Activated naive CD8-positive, alpha-beta T cell treated with anti-CD3 and anti-CD28 coated beads, Interleukin-2, amount 10 ng/mL, durations not matched to agents 7 days and 5 days (primary cell): ENCODE measurements around the gene FRMD5. TPM values are rescaled to one million over a fixed set of nuclear protein-coding genes. Genes with fewer than 3 reads are reported as not detected.

Experiments
- ATAC-seq: fragments of 150-1000 bp; cut with Tn5 transposase; one replicate; pipeline ENCODE4 v1.10.0; 2021; ENCODE audit warnings: low read depth, moderate library complexity
- POLR2A ChIA-PET: fragments of 350-600 bp; sonication (Branson Sonifier 250); formaldehyde crosslinking; loops from one replicate; lab custom pipeline; 2021; ENCODE audit warnings: antibody characterized with exemption; lab: Charles Lee
- DNase-seq: peaks from one replicate; pipeline ENCODE4 v3.0.0; 2021
- H3K27ac Mint-ChIP-seq: one replicate; pipeline ENCODE4 v1.8.0; 2022; ENCODE audit warnings: mild to moderate bottlenecking, mixed read lengths
- H3K27me3 Mint-ChIP-seq: one replicate; pipeline ENCODE4 v1.8.0; 2022; ENCODE audit warnings: mild to moderate bottlenecking, moderate library complexity, mixed read lengths
- H3K36me3 Mint-ChIP-seq: one replicate; pipeline ENCODE4 v1.8.0; 2021; ENCODE audit warnings: mild to moderate bottlenecking, mixed read lengths
- H3K4me1 Mint-ChIP-seq: one replicate; pipeline ENCODE4 v1.8.0; 2021; ENCODE audit warnings: mixed read lengths
- H3K4me3 Mint-ChIP-seq: one replicate; pipeline ENCODE4 v1.8.0; 2022; ENCODE audit warnings: mild to moderate bottlenecking, moderate library complexity, mixed read lengths
- H3K9me3 Mint-ChIP-seq: one replicate; pipeline ENCODE4 v1.8.0; 2021; ENCODE audit warnings: mixed read lengths
- total RNA-seq, 2 experiments: library from RNA; stranded (reverse); gene quantifications; one replicate each; pipeline ENCODE4 v1.2.3, GENCODE V29; 2021

Gene FRMD5
- total RNA-seq, 2 experiments from 2014 or later: 0.26 TPM; not detected in 1

DNA sequence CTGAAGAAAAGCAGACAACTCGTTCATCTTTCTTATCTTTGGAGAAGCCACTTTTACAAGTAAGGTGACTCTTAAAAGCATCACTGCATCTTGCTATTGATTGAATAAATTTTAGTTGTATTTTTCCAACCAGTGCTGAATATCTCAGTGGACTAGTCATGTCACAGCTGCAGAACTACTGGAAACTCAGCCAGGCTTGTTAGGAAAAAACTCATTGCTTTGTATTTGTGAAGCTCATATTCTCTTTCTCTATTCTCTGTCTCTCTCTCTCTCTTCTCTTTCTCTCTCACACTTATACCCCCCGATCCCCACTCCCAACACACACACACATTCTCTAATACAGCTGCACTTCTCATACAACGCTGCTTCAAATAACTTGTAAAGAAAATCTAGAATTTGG lies 264.0 kb downstream of the FRMD5 start:
- POLR2A ChIA-PET: no interaction called here
- ATAC-seq (no peak), DNase-seq (no peak)
- Mint-ChIP-seq H3K4me3 (no peak overlapping the region), H3K27ac (no peak overlapping the region), H3K36me3 (no peaks in the 10 kb centered on the region), H3K27me3 (peaks cover 22% of the 10 kb centered on the region), H3K4me1 (no peaks in the 10 kb centered on the region), H3K9me3 (no peaks in the 10 kb centered on the region)

- ATAC-seq (no peak), DNase-seq (no peak)
- Mint-ChIP-seq H3K4me3 (no peak overlapping the region), H3K36me3 (no peaks in the 10 kb centered on the region), H3K27ac (no peak overlapping the region), H3K4me1 (no peaks in the 10 kb centered on the region), H3K27me3 (peaks cover 22% of the 10 kb centered on the region), H3K9me3 (no peaks in the 10 kb centered on the region)
- POLR2A ChIA-PET: no interaction called here
Observed at GRCh38 chr15:43930556-43930955, 264.5 kb downstream of the FRMD5 start.

DNA sequence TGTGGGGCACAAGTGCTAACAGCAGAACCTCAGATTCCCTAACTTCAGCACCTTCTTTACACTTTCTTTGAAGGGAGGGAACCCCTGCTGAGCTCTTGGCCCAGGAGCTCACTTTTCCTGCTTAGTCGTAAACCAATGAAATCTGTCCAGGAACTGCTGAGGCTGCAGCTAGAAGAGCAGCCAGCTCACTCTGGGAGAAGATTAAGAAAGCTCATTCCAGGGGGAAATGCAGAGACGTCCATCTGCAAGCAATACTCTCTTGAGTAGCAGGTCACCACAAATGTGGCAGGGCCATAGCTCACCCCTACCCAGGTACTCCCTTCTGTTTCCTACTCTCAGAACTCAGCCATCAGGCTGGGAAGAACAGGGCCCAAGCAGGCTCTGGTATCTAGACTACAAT lies 265.0 kb downstream of the FRMD5 start:
- H3K4me1 Mint-ChIP-seq: no peaks in the 10 kb centered on the region
- peaks cover 22% of the 10 kb centered on the region for H3K27me3 Mint-ChIP-seq
- no peak for DNase-seq
- POLR2A ChIA-PET: no interaction called here
- H3K9me3 Mint-ChIP-seq: no peaks in the 10 kb centered on the region
- H3K27ac Mint-ChIP-seq: no peak overlapping the region
- H3K4me3 Mint-ChIP-seq: no peak overlapping the region
- ATAC-seq: no peak
- H3K36me3 Mint-ChIP-seq: no peaks in the 10 kb centered on the region

DNA sequence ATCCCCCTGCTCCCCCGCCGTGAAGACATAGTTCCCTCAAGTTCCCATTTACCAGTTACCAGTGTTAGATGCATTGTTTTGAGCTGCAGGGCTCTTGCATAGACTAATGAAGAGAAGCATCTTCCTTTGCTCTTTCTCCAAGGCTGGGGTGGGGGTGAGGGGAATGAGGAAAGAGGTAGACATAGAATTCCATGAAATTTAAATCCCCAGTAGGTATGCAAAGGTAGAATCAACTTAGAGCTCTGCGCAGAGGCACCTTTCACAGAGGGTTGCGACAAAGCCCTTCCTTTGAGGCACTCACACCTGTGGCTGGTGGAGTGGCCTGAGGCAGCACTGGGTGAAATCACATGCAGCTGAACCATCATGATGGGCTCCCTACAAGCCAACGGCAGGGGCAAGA lies 266.9 kb downstream of the FRMD5 start:
- H3K36me3 Mint-ChIP-seq: no peaks in the 10 kb centered on the region
- H3K27me3 Mint-ChIP-seq: peaks cover 16% of the 10 kb centered on the region
- ATAC-seq (no peak), DNase-seq (no peak)
- H3K4me3 Mint-ChIP-seq: no peak overlapping the region
- POLR2A ChIA-PET: no interaction called here
- no peak overlapping the region for H3K27ac Mint-ChIP-seq
- no peaks in the 10 kb centered on the region for H3K9me3 Mint-ChIP-seq
- H3K4me1 Mint-ChIP-seq: no peaks in the 10 kb centered on the region

DNA sequence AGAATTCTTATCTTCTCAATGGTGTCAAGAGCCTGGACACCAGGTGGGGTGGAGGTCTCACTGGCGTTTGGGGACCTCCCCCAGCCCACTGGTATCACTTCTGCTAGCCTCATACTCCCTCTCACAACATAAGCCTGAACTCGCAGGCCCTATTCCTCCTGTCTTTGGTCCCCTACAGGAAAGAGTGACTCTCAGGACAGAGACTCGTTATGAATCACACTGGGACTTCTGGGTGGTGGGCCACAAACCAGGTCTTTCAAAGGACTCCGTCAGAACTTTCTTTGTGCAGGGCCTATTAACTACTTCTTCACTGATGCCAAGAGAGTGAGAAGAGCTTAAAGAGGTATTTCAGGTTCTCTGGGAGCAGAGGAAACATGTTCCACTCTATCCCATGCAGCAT lies 267.9 kb downstream of the FRMD5 start:
- Mint-ChIP-seq H3K9me3 (no peaks in the 10 kb centered on the region), H3K36me3 (no peaks in the 10 kb centered on the region), H3K27ac (no peak overlapping the region), H3K27me3 (peaks cover 14% of the 10 kb centered on the region), H3K4me1 (no peaks in the 10 kb centered on the region), H3K4me3 (no peak overlapping the region)
- DNase-seq (no peak), ATAC-seq (no peak)
- POLR2A ChIA-PET: no interaction called here

- peaks cover 13% of the 10 kb centered on the region for H3K27me3 Mint-ChIP-seq
- DNase-seq (no peak), ATAC-seq (no peak)
- no peaks in the 10 kb centered on the region for H3K36me3 Mint-ChIP-seq
- H3K27ac Mint-ChIP-seq: no peak overlapping the region
- H3K4me1 Mint-ChIP-seq: no peaks in the 10 kb centered on the region
- POLR2A ChIA-PET: no interaction called here
- H3K4me3 Mint-ChIP-seq: no peak overlapping the region
- no peaks in the 10 kb centered on the region for H3K9me3 Mint-ChIP-seq
Observed at GRCh38 chr15:43923553-43923952, 271.5 kb downstream of the FRMD5 start.

GRCh38 chr15:43922021-43922420 lies 273.1 kb downstream of the FRMD5 start:
- H3K27me3 Mint-ChIP-seq: peaks cover 10% of the 10 kb centered on the region

GRCh38 chr15:43920815-43921214 lies 274.3 kb downstream of the FRMD5 start:
- Mint-ChIP-seq H3K36me3 (no peaks in the 10 kb centered on the region), H3K27me3 (peaks cover 10% of the 10 kb centered on the region), H3K4me3 (no peak overlapping the region), H3K27ac (no peak overlapping the region), H3K9me3 (no peaks in the 10 kb centered on the region), H3K4me1 (no peaks in the 10 kb centered on the region)
- ATAC-seq: no peak
- POLR2A ChIA-PET: no interaction called here
- no peak for DNase-seq

More at GRCh38 chr15:43922021-43922420, 273.1 kb downstream of the FRMD5 start:
- H3K36me3 Mint-ChIP-seq: no peaks in the 10 kb centered on the region
- no peaks in the 10 kb centered on the region for H3K4me1 Mint-ChIP-seq
- H3K4me3 Mint-ChIP-seq: no peak overlapping the region
- H3K9me3 Mint-ChIP-seq: no peaks in the 10 kb centered on the region
- ATAC-seq: no peak
- POLR2A ChIA-PET: no interaction called here
- no peak overlapping the region for H3K27ac Mint-ChIP-seq
- DNase-seq: no peak

- POLR2A ChIA-PET: no interaction called here
- ATAC-seq: no peak
- Mint-ChIP-seq H3K27ac (no peak overlapping the region), H3K36me3 (no peaks in the 10 kb centered on the region), H3K4me1 (no peaks in the 10 kb centered on the region), H3K9me3 (no peaks in the 10 kb centered on the region), H3K27me3 (peaks cover 10% of the 10 kb centered on the region), H3K4me3 (no peak overlapping the region)
- DNase-seq: no peak
Observed at GRCh38 chr15:43920254-43920600, 274.8 kb downstream of the FRMD5 start.

DNA sequence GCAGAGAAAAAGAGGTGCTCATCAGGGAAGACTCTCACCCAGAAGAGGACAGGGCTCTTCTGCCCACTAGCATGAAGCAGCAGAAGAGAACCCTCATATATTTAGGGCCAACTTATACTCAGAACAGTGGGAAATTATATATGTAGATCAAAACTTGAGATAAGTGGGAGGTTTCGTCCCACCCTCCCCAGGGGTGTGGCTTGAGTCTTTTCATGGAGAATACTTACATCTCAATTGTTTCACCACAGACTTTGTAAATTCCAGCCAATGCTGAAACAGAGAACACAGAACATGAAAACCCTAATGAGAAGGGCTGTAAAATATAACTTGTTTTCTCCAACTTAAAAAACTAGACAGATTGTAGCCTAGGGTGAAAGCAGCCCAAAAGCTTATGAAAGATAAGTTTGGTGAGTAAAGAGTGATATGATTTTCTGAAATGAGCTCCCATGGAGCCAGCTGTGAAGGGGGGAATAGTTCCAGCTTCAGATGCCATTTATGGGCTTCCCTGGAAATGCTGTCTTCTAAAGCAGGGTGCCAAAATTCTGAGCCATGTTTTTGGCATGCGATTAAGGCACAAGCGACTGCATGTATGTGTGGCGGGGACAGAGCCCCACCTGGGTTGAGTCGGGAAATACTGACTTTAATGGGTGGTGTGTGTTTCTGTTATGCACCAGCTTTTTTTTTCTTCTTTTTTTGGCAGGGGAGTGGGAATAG lies 275.4 kb downstream of the FRMD5 start:
- Mint-ChIP-seq H3K27me3 (peaks cover 10% of the 10 kb centered on the region), H3K36me3 (no peaks in the 10 kb centered on the region), H3K4me1 (no peaks in the 10 kb centered on the region), H3K4me3 (no peak overlapping the region), H3K9me3 (no peaks in the 10 kb centered on the region), H3K27ac (no peak overlapping the region)
- ATAC-seq (no peak), DNase-seq (no peak)
- POLR2A ChIA-PET: no interaction called here

GRCh38 chr15:43918717-43919116 lies 276.4 kb downstream of the FRMD5 start:
- Mint-ChIP-seq H3K27ac (no peak overlapping the region), H3K4me3 (no peak overlapping the region), H3K27me3 (peaks cover 10% of the 10 kb centered on the region), H3K9me3 (no peaks in the 10 kb centered on the region), H3K4me1 (no peaks in the 10 kb centered on the region), H3K36me3 (no peaks in the 10 kb centered on the region)
- POLR2A ChIA-PET: no interaction called here
- ATAC-seq (no peak), DNase-seq (no peak)

DNA sequence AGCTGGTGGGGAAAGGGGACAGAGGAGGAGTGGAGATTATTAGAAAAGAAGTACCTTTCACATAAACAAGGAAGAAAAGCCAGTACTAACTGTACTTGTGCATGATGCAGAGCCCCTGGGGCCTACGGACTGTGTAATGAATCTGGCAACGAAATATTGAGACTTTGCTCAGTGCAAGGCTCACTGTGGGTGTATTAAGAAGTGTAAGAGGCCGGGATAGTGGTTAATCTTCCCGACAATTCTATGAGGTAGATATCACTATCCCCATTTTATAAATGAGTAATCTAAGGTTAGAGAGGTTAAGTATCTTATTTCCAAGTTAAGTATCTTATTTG lies 278.8 kb downstream of the FRMD5 start:
- H3K27ac Mint-ChIP-seq: no peak overlapping the region
- no peak for ATAC-seq
- no peaks in the 10 kb centered on the region for H3K36me3 Mint-ChIP-seq
- H3K9me3 Mint-ChIP-seq: no peaks in the 10 kb centered on the region
- no peak overlapping the region for H3K4me3 Mint-ChIP-seq
- no peaks in the 10 kb centered on the region for H3K4me1 Mint-ChIP-seq
- H3K27me3 Mint-ChIP-seq: peaks cover 8% of the 10 kb centered on the region
- no peak for DNase-seq
- POLR2A ChIA-PET: no interaction called here

- Mint-ChIP-seq H3K4me1 (no peaks in the 10 kb centered on the region), H3K4me3 (no peak overlapping the region), H3K9me3 (no peaks in the 10 kb centered on the region), H3K36me3 (no peaks in the 10 kb centered on the region), H3K27ac (no peak overlapping the region), H3K27me3 (peaks cover 8% of the 10 kb centered on the region)
- POLR2A ChIA-PET: no interaction called here
- ATAC-seq (no peak), DNase-seq (no peak)
Observed at GRCh38 chr15:43915631-43916325, 279.3 kb downstream of the FRMD5 start.

- DNase-seq (no peak), ATAC-seq (no peak)
- no peak overlapping the region for H3K27ac Mint-ChIP-seq
- H3K9me3 Mint-ChIP-seq: no peaks in the 10 kb centered on the region
- H3K36me3 Mint-ChIP-seq: no peaks in the 10 kb centered on the region
- peaks cover 8% of the 10 kb centered on the region for H3K27me3 Mint-ChIP-seq
- no peaks in the 10 kb centered on the region for H3K4me1 Mint-ChIP-seq
- H3K4me3 Mint-ChIP-seq: no peak overlapping the region
- POLR2A ChIA-PET: no interaction called here
Observed at GRCh38 chr15:43913941-43914340, 281.1 kb downstream of the FRMD5 start.
